CD4-positive, alpha-beta T cell treated with Interleukin-1 beta for 1 hour (primary cell): ENCODE data around the gene ASPHD2.
A peak's percentile ranks its signal among the peaks of the same experiment; 100 is the strongest.

Source experiments
- DNase-seq, 2 donors: peaks; one replicate each; pipeline ENCODE4 v3.0.0-alpha.2; 2020 to 2022

ASPHD2 gene

GRCh38 chr22:26447584-26448329, 18.7 kb downstream of the ASPHD2 start:
- DNase-seq: no peak

- no peak for DNase-seq
These were observed 19.3 kb downstream of the ASPHD2 start for GRCh38 chr22:26448334-26448733.

- DNase-seq: no peak
These were observed 19.9 kb downstream of the ASPHD2 start for GRCh38 chr22:26448941-26449340.

- DNase-seq: no peak
These were observed 21.6 kb downstream of the ASPHD2 start for GRCh38 chr22:26450453-26451185.

GRCh38 chr22:26452236-26453016, 23.4 kb downstream of the ASPHD2 start:
- no peak for DNase-seq

GRCh38 chr22:26453216-26453615, 24.2 kb downstream of the ASPHD2 start:
- no peak for DNase-seq

GRCh38 chr22:26453812-26454500, 24.9 kb downstream of the ASPHD2 start:
- DNase-seq: no peak

GRCh38 chr22:26457661-26458272, 28.7 kb downstream of the ASPHD2 start:
- no peak for DNase-seq

- DNase-seq: no peak
These were observed 31.1 kb downstream of the ASPHD2 start for GRCh38 chr22:26460202-26460601.

GRCh38 chr22:26461188-26461810, 32.2 kb downstream of the ASPHD2 start:
- DNase-seq: peak; percentile 20 to 36

GRCh38 chr22:26462051-26462450, 33.0 kb downstream of the ASPHD2 start:
- DNase-seq: no peak

- no peak for DNase-seq
These were observed 33.6 kb downstream of the ASPHD2 start for GRCh38 chr22:26462641-26463040.

GRCh38 chr22:26463101-26463661, 34.1 kb downstream of the ASPHD2 start:
- DNase-seq: no peak

- DNase-seq: no peak
These were observed 34.6 kb downstream of the ASPHD2 start for GRCh38 chr22:26463688-26464087.

GRCh38 chr22:26464312-26464711, 35.3 kb downstream of the ASPHD2 start:
- no peak for DNase-seq

GRCh38 chr22:26466196-26466595, 37.1 kb downstream of the ASPHD2 start:
- no peak for DNase-seq

- DNase-seq: no peak
These were observed 41.7 kb downstream of the ASPHD2 start for GRCh38 chr22:26470807-26471206.

GRCh38 chr22:26471522-26471921, 42.5 kb downstream of the ASPHD2 start:
- no peak for DNase-seq

- DNase-seq: no peak
These were observed 45.6 kb downstream of the ASPHD2 start for GRCh38 chr22:26474682-26475081.

GRCh38 chr22:26476705-26477340, 47.8 kb downstream of the ASPHD2 start:
- DNase-seq: no peak

GRCh38 chr22:26477341-26477731, 48.3 kb downstream of the ASPHD2 start:
- DNase-seq: no peak
